ENCODE data around the gene SMTN.

SMTN gene

DNA sequence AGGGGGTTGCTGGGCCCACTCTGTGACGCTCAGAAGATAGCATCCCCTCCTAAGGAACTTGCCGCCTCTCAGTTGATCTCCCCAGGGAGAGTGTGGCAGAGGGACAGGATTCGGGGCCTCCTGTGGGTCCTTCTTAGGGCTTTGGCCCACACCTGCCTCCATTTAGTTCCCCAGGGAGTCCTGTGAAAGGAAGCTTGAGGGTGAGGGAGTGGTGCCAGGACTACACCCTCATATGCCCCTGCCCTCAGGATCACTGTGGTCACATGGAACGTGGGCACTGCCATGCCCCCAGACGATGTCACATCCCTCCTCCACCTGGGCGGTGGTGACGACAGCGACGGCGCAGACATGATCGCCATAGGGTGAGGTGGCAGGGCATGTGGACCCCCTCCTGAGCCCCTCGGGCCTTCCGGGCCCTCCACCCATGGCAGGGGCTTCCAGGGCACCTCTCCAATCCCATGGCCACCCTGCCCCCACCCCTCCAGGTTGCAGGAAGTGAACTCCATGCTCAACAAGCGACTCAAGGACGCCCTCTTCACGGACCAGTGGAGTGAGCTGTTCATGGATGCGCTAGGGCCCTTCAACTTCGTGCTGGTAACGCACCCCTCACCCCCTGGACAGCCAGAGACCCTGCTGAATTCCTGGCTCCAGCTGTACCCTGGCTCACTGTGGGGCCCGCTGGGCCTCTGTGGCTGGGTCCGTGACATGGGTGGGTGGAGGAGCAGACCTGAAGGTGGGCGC, 45.2 kb downstream of the SMTN start:
- DNase-seq (ENCODE audit: low spot score), result no peak

DNA sequence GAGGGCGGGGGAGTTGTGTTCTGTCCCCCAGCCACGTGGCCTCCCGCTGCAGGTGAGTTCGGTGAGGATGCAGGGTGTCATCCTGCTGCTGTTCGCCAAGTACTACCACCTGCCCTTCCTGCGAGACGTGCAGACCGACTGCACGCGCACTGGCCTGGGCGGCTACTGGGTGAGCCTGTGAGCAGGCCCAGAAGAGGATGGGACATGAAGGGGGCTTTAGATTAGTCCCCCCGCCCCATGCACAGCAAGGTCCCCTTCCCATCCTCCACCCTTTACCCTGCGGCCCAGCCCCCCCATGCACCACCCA, 45.7 kb downstream of the SMTN start:
- no peak for DNase-seq (ENCODE audit: low spot score)

DNA sequence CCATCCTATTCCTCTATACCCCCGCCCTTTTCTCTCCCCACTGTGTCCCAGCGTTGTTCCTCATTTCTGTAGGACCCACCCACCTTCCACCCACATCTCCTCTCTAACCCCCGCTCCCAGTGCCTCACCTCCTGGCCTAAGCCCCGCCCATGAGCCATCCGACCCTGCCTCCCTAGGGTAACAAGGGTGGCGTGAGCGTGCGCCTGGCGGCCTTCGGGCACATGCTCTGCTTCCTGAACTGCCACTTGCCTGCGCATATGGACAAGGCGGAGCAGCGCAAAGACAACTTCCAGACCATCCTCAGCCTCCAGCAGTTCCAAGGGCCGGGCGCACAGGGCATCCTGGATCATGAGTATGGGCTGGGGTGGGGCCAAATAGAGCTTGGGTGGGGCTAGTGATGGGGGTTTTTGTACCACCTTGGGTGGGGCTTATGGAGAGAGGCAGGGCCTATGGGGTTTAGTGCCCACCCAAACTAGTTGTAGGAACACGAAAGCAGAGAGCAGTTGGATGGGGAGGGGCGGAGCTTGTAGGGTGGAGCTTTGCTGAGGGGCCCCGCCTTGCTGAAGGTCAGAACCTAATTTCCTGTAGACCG, 46.2 kb downstream of the SMTN start:
- DNase-seq (ENCODE audit: low spot score), result peak; percentile 88

DNA sequence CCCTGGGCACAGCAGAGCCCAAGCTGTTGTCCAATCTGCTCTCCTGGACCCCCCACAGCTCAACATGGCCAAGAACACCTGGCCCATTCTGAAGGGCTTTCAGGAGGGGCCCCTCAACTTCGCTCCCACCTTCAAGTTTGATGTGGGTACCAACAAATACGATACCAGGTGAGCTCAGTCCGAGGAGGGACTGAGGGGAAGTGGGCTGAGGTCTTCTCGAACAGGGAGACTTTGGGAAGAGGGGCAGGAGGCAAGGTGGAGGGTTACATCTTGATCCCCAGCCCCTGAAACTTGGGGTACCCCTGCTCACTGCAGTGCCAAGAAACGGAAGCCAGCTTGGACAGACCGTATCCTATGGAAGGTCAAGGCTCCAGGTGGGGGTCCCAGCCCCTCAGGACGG, 47.0 kb downstream of the SMTN start:
- no peak for DNase-seq (ENCODE audit: low spot score)

DNA sequence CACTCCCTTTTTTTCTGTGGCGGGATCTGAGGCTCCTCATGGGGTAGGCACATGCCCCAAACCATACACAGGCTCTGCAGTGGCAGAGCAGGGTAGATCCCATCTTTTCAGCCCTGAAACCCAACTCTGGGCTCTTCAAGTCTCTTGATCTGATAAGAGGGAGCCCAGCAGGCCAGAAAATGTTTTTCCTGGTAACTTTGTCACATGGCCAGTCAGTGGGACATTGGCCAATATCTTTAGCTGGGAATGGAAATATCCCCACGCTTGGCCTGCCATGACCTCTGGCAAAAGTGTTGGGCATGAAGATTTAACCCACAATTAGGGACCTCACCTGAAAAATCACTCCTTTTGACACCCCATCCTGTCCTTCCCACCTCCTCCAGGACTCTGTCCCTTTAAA, 49.8 kb downstream of the SMTN start:
- peak; percentile 32 for DNase-seq (ENCODE audit: low spot score)

DNA sequence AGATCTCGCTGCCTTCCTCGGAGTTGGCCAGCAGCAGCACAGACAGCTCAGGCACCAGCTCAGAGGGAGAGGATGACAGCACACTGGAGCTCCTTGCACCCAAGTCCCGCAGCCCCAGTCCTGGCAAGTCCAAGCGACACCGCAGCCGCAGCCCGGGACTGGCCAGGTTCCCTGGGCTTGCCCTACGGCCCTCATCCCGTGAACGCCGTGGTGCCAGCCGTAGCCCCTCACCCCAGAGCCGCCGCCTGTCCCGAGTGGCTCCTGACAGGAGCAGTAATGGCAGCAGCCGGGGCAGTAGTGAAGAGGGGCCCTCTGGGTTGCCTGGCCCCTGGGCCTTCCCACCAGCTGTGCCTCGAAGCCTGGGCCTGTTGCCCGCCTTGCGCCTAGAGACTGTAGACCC, 52.8 kb downstream of the SMTN start:
- no peak for DNase-seq (ENCODE audit: low spot score)

DNA sequence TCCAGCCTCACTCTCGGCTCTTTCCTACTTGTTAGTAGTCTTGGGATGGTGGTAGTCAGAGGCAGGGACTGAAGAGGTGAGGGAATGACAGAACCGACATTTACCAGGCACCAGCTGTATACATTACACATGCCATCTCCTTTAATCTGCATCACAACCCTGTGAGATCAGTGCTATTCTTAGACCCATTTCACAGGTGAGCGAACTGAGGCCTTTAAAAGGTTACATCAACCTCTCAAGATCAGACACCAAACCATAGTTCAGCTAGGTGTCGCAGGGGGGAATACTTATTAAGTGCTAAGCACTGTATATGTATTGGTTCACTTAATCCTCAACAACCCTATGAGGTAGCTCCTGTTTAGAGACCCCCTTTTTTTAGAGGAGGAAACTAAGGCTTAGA, 53.6 kb downstream of the SMTN start:
- no peak for DNase-seq (ENCODE audit: low spot score)

DNA sequence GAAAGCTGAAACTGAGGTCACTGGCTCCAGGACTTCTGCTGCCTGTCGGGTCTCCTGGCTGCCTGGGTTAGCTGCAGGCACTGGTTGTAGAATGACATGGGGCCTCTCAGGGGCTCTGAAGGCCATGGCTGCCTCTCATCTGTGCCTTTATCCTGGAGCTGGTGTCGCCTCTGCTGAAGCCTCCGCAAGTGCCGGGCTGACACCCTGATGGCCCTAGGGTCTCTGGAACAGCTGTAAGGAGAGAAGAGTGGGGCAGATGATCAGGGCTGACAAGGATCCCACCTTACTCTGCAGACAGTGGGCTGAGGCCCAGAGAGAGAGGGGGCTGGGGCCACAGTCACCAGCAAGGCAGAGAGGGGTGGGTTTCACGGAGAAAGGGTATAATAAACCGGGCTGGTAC, 54.6 kb downstream of the SMTN start:
- no peak for DNase-seq (ENCODE audit: low spot score)

DNA sequence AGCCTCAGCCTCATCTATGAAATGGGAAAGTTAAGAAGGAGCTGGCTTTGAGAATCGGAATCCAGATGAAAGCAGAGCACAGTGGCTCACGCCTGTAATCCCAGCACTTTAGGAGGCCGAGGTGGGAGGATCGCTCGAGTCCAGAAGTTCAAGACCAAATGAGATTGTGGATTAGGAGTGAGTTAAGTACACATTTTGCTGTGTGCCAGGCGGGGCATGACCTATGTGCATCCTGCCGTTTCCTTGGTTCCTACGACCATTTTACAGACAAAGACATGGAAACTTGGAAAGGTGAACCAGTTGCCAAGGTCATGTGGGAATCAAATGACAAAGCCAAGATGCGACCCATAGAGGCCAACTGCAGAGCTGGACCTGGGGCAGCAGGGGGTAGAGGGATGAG, 55.0 kb downstream of the SMTN start:
- DNase-seq (ENCODE audit: low spot score), result no peak

DNA sequence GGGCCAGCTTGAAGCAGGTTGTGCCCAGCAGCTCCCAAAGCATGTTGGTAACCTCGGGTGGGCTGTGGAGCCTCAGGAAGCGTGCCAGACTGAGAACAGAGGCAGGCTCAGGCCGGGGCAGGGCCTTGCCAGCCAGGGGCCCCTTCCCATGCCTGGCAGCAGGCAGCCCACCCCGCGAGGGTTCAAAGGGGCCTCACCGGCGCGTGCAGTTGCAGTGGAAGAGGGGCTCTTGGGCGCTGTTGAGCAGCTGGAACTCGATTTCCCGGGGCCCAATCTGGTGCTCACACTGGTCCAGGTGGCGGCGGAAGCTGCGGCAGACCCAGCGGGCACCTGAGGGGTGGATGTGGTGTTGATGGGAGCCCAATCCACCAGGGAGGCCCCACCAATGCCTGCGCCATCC, 55.6 kb downstream of the SMTN start:
- DNase-seq (ENCODE audit: low spot score), result no peak

DNA sequence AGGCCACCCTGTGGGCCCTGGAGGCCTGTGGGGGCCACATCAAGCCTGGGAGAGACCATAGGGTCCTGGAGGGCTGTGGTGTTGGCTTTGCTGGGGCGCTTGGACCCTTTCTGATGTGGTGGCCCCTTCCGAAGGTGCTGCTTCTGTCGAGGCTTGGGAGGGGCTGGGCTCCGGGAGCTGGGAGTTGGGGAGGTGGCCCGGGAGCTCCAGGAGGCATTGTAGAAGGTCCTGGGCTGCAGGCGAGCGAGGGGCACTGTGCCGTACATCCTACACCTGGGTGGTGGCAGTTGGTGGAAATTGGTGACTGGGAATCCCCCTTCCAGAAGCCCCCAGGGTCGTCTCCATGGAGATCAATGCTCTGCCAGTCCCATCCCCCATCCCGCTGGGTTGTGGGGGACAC, 56.6 kb downstream of the SMTN start:
- DNase-seq (ENCODE audit: low spot score), result no peak

DNA sequence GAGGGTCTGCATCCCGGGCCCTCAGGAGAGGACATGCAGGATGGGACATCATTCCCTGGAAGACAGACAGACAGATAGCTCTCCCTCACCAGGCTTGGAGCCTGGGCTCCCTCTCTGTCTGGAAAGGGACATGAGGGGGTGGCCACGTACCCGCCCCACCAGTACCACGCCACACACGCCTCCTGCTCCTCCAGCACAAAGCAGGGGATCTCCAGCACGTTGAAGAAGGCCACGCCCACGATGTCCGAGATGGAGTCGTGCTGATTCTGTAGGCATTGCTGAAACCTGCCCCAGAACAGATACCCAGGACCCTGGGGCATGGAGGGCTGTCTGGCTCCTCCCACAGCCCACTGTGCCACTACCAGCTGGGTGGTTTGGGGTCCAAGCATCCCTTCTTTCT, 57.0 kb downstream of the SMTN start:
- no peak for DNase-seq (ENCODE audit: low spot score)

DNA sequence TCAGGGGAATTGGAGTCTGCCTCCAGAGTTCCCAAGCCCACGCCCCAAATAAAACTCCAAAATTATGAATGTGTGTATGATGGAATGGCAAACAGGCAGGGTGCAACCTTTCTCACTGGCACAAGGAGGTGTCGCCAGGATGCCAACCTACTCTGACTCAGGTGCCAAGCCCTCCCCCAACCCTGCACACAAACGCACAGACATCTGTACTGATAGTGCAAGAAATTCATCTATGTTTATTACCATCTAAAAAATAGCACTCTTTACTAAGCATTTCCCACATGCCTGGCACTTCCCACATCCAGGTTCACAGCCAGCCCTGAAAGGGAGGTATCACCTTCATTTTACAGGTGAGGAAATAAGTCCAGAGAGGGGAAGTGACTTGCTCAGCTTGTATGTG, 57.9 kb downstream of the SMTN start:
- no peak for DNase-seq (ENCODE audit: low spot score)

DNA sequence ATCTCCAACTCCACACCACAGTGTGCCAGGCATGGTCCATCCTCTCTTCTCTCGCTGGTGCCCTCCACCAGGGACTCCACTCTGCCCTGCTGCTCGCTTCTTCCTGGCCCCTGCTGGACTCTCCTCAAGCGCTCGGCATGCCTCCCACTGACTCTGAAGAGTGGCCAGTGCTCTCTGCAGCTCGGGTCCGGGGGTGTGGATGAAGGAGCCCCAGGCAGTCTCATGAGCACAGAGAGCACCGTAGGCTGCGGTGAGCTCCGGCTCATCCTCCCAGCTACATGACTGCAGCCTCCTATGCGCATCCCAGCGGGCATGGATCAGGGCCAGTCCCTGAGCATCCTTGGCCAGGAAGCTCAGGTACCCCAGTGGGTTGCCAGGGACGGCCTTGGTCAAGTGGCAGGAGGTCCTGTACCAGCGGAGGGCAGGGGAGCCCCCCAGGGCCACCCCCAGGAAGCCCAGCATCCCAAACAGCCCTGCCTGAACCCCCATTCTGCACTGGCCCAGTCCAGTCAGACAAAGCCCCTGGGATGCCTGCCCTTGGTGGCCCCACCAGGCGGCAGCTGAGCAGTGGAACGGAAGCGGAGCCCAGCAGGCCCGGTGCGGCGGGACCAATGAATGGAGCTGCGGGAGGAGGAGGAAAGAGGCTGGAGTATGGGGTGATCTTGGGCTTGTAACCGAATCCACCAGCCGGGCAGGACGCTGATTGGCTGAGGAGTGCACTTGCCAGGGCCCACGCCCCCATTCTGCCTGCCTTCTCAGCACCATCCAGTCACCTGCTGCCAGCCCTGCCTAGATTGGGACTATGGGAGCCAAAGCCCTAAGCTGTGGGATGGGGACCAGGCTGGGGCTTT, 59.0 kb downstream of the SMTN start, which contains the start of gene PLA2G3:
Gene PLA2G3 (minus strand): TSS at position 643 of the 851 bp plus-strand sequence. CDS start 154 bp downstream, at position 489.
- DNase-seq (ENCODE audit: low spot score), result peak; percentile 95

DNA sequence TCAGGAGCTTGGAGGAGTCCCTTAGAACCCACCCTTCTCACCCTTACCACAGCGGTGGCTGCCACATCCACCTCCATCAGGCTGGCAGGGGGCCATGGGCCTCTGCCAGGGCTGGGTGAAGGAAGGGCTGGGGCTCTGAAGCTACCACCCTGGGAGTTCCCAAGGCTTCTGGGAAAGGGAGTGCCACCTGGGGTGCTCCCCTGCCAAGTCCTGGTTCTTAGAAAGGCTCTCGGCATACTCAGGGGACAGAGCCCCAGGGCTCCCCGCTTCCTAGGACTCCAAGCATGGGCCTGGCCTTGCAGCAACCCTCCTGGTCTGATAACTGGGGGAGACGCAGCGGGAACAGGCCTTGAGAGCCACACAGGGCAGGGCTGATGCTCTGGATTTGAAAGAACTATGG, 59.6 kb downstream of the SMTN start:
- DNase-seq (ENCODE audit: low spot score), result no peak

DNA sequence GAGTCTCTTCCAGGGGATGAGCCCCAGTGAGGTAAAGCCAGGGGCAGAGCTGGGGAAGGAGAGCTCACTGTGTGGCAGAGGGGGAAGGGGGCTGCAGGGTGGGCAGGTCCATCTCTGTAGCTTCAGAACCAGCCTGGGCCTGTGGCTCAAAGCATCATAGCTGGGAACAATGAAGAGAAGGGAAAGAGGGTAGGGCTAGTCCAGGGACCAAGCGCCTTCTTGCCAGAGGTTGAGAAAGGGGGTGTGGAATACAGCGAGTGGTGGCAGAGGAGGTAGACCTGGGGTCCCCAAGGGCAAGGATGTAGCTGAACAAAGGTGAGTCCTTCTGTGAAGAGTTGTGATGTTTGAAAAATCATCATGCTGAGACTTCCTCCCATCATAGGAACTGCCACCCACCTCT, 60.4 kb downstream of the SMTN start:
- no peak for DNase-seq (ENCODE audit: low spot score)

DNA sequence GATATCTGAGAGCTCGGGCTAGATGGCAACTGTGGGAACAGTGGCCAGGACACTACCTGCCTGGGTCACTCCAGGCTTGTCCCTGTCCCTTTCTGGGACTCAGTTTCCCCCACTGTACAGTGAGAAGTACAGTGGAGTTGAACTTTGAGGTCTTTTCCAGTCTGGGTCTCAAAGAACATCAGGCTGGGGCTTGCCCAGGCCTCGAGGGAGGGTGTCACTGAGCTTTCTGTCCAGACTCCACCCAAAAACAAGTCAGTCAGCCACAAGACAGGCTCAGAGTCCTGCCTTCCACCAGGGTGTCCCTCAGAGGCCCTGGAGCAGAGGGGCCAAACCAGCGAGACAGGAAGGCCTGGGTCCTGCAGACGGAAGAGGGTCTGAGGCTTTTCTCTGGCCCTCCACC, 61.2 kb downstream of the SMTN start:
- no peak for DNase-seq (ENCODE audit: low spot score)

DNA sequence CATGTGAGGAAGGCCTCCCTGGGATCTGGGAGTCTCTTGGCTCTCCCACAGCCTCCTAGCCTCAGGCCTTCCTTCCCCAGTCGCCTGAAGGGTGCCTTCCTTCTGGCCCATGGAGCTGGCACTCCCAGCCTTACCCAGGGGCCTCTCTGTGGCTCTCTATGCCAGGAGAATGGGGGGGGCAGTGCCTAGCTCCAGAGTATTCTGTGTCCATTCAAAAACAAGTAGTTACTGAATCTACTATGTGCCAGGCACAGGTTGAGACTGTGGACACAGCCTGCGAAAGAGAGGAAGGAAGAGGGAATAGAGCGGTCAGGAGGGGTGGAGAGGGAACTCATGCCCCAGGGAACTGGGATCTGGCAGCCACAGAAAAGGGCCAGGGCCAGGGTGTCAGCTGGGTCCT, 61.9 kb downstream of the SMTN start:
- DNase-seq (ENCODE audit: low spot score), result no peak

DNA sequence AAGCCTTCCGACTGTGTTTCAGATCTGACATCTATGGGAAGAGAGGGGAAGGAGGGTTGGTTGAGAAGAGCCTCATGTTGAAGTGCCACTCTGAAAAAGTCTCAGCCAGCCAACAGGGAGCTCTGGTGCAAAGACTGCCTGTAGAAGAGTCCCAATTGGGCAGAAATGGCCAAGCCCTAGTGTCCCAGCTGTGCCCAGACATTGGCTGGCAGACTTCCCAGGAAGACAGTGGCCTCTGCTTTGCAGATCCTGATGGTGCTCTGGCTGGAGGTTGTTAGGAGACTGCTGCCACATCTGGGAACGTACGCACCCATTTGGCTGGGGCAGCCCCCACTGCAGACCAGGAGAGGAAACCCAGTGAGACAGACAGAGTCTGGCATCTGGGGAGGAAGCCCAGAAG, 62.4 kb downstream of the SMTN start:
- no peak for DNase-seq (ENCODE audit: low spot score)

DNA sequence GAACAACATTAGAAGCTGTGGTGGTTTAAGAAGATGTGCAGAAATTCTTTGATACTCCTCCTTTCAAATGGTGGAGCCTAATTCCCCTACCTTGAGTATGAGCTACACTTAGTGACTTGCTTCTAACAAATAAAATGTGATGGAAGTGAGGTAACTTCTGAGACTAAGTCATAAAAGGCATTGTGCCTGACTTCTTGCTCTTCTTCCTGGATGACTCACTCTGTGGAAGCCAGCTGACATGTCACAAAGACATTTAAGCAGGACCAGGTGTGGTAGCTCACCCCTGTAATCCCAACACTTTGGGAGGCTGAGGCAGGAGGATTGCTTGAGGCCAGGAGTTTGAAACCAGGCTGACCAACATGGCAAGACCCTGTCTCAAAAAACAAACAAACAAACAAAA, 63.1 kb downstream of the SMTN start:
- no peak for DNase-seq (ENCODE audit: low spot score)

DNA sequence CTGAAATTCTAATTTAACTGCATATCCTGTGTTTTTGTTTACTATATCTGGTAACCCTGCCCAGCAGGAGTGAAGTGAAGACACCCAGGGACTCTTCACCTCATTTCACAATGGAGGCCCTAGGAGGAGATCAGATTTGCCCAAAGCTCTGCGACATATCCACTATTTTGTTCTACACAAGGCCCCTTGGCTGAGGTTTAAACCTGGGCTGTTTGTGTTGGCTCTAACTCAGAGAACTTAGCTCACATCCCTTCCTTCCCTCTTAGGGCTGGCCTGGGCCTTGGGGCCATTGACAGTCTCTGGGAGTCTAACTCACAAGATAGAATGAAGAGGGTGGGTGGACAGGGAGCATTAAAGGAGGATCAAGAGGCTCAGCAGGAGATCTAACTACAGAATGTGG, 67.4 kb downstream of the SMTN start:
- DNase-seq (ENCODE audit: low spot score), result no peak

DNA sequence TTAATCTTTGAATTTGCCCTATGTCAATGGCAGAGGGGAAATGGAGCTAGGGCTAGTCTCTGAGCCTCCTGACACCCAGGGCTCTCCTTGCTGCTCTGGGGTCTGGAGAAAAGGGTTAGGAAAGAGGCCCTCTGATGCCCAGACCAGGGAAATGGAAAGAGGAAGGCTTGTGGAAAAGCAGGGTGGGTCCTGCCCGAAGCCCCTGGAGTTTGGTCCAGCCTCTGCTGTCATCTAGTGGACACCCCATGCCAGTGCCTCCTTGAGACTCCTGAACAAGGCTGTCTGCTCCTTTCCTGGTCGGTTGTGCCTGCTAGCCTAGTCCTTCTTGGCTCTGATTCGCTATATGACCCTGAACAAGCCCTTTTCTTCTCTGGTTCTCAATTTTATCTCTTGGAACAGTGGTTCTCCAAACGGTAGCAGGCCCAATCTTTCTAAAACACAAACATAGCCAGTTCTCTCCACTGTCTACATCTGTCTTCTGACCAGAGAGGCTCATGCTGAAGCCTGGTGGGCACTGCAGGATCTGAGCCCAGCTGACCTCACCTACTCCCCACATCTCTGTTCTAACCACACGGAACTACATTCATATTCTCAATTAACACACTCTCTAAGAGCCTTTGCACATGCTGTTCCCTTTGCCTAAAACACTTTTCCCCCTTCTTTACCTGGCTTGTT, 68.0 kb downstream of the SMTN start:
- peak; percentile 77 for DNase-seq (ENCODE audit: low spot score)
